HCT116 (cell line): ENCODE data around the gene TGM1. TPM values are rescaled to one million over a fixed set of nuclear protein-coding genes. Genes with fewer than 3 reads are reported as not detected.

Experiments used
- ATAC-seq: fragments of 200-7000 bp; cut with Tn5 transposase; 2 replicates; pipeline ENCODE4 v1.9.1; 2020; ENCODE audit warnings: mild to moderate bottlenecking, moderate library complexity
- BruUV-seq: library from RNA; stranded (reverse); fragments of 400-500 nt; replicated peaks from 2 replicates; lab custom pipeline; 2021; lab: Mats Ljungman, UMichigan
- CTCF ChIA-PET: fragments of 300-600 bp; sonication (Branson Sonifier 250); formaldehyde crosslinking; loops from one replicate; lab custom pipeline; 2021; ENCODE audit warnings: antibody characterized with exemption; lab: Charles Lee
- POLR2A ChIA-PET: fragments of 300-600, 350-600 bp; sonication (Branson Sonifier 250); formaldehyde crosslinking; loops from one replicate; lab custom pipeline; 2021; ENCODE audit warnings: antibody characterized with exemption; lab: Charles Lee
- RAD21 ChIA-PET, 2 experiments: fragments of 300-600 bp; sonication (Branson Sonifier 250); formaldehyde crosslinking; loops; one replicate each; lab custom pipeline; 2023; ENCODE audit warnings: low total read pairs in 2 of 2; ENCODE audit not compliant: uncharacterized antibody in 2 of 2, unreplicated experiment in 2 of 2, low non-redundant PET in 1 of 2; lab: Charles Lee
- DNase-seq: peaks from one replicate; pipeline ENCODE4 v3.0.0-alpha.2; 2010; ENCODE audit warnings: low read depth, low spot score
- H2AFZ ChIP-seq: fragments of 200-600 bp; shearing (Covaris generic), sonication (generic); 2 replicates; pipeline ENCODE4 v1.6.1; 2017; ENCODE audit warnings: low read depth, mixed run types, mixed read lengths, antibody characterized with exemption, low read length; ENCODE audit not compliant: poor library complexity, severe bottlenecking
- H3K27ac ChIP-seq: 2 replicates; pipeline ENCODE4 v1.5.1; 2012; ENCODE audit warnings: low read depth, low read length
- H3K27me3 ChIP-seq: fragments of 200-600 bp; sonication (generic); 2 replicates; pipeline ENCODE4 v1.6.1; 2016; ENCODE audit warnings: mixed run types, low read length, mixed read lengths; ENCODE audit not compliant: insufficient read depth
- H3K36me3 ChIP-seq, 2 experiments: fragments of 200-500 bp in 1 of 2; fragments of 200-600 bp in 1 of 2; sonication (Bioruptor generic) in 1 of 2; sonication (generic) in 1 of 2; 2 replicates each; pipeline versions ENCODE4 v1.5.1 to v1.6.1; 2014 to 2016; ENCODE audit warnings: low read length in 2 of 2, inconsistent platforms in 1 of 2, mixed read lengths in 1 of 2, mixed run types in 1 of 2; ENCODE audit not compliant: insufficient read depth in 2 of 2, control insufficient read depth in 1 of 2
- H3K4me1 ChIP-seq, 2 experiments: fragments of 200-600 bp in 1 of 2; sonication (generic) in 1 of 2; 2 replicates each; pipeline versions ENCODE4 v1.5.1 to v1.6.1; 2012 to 2017; ENCODE audit warnings: low read length in 2 of 2, inconsistent platforms in 1 of 2, mild to moderate bottlenecking in 1 of 2, mixed read lengths in 1 of 2, mixed run types in 1 of 2, moderate library complexity in 1 of 2; ENCODE audit not compliant: insufficient read depth in 2 of 2, control insufficient read depth in 1 of 2
- H3K4me2 ChIP-seq: fragments of 200-600 bp; sonication (generic); 2 replicates; pipeline ENCODE4 v1.6.1; 2017; ENCODE audit warnings: mixed run types, low read length, mixed read lengths
- H3K4me3 ChIP-seq, 2 experiments: fragments of 200-600 bp in 1 of 2; sonication (generic) in 1 of 2; replicated peaks in 1 of 2; 2 replicates each; pipeline ENCODE4 v1.5.1; 2011 to 2016; ENCODE audit warnings: low read length in 2 of 2, control low read depth in 1 of 2, low read depth in 1 of 2, mild to moderate bottlenecking in 1 of 2, mixed read lengths in 1 of 2, mixed run types in 1 of 2
- H3K79me2 ChIP-seq: fragments of 200-600 bp; sonication (generic); 2 replicates; pipeline ENCODE4 v1.6.1; 2017; ENCODE audit warnings: mild to moderate bottlenecking, mixed run types, low read length, moderate library complexity, mixed read lengths; ENCODE audit not compliant: insufficient read depth
- H3K9ac ChIP-seq: fragments of 200-600 bp; sonication (generic); 2 replicates; pipeline ENCODE4 v1.6.1; 2016; ENCODE audit warnings: low read length, mixed read lengths
- H3K9me2 ChIP-seq: fragments of 200-600 bp; sonication (generic), shearing (Covaris generic); 2 replicates; pipeline ENCODE4 v1.6.1; 2017; ENCODE audit warnings: mixed run types, mild to moderate bottlenecking, moderate library complexity; ENCODE audit not compliant: insufficient read depth
- H3K9me3 ChIP-seq, 2 experiments: fragments of 200-500 bp in 1 of 2; fragments of 200-600 bp in 1 of 2; sonication (Bioruptor generic) in 1 of 2; sonication (generic) in 1 of 2; 2 replicates each; pipeline ENCODE4 v1.6.1; 2014 to 2017; ENCODE audit warnings: low read length in 2 of 2, mixed read lengths in 2 of 2, inconsistent platforms in 1 of 2, low read depth in 1 of 2, mild to moderate bottlenecking in 1 of 2, mixed run types in 1 of 2, moderate library complexity in 1 of 2; ENCODE audit not compliant: control insufficient read depth in 1 of 2, insufficient read depth in 1 of 2
- H4K20me1 ChIP-seq: fragments of 200-600 bp; sonication (generic), shearing (Covaris generic); 2 replicates; pipeline ENCODE4 v1.6.1; 2017; ENCODE audit warnings: mixed run types, mild to moderate bottlenecking, moderate library complexity; ENCODE audit not compliant: insufficient read depth
- CBX3 ChIP-seq: IDR thresholded peaks from 2 replicates; pipeline ENCODE4 v1.6.1; 2012; ENCODE audit warnings: low read depth
- CTCF ChIP-seq, 3 experiments: fragments of 200-600 bp in 1 of 3; sonication (generic) in 1 of 3; IDR thresholded peaks in 2 of 3; conservative IDR thresholded peaks in 1 of 3; 2 replicates each; pipeline ENCODE4 v1.5.1; 2012 to 2017; ENCODE audit warnings: low read depth in 2 of 3, low read length in 2 of 3, antibody characterized with exemption in 1 of 3, borderline replicate concordance in 1 of 3, control low read depth in 1 of 3, mild to moderate bottlenecking in 1 of 3, mixed read lengths in 1 of 3, mixed run types in 1 of 3, moderate library complexity in 1 of 3; ENCODE audit not compliant: insufficient read depth in 1 of 3
- ELF1 ChIP-seq: IDR thresholded peaks from 2 replicates; pipeline ENCODE4 v1.6.1; 2012; ENCODE audit warnings: low read depth, borderline replicate concordance
- POLR2A ChIP-seq: IDR thresholded peaks from 2 replicates; pipeline ENCODE4 v1.7.0; 2011; ENCODE audit warnings: borderline replicate concordance; ENCODE audit not compliant: insufficient read depth, insufficient read length; ENCODE audit errors: extremely low read depth
- SP1 ChIP-seq: IDR thresholded peaks from 2 replicates; pipeline ENCODE4 v1.6.1; 2012; ENCODE audit warnings: low read depth
- intact Hi-C: fragments of 100-400 bp; cut with micrococcal nuclease; formaldehyde crosslinking; loops from 2 replicates; pipeline ENCODE4 v1.10.0; 2022
- total RNA-seq: library from RNA; stranded (reverse); gene quantifications from one replicate; pipeline ENCODE4 v1.2.1, GENCODE V29; 2021; ENCODE audit not compliant: unreplicated experiment

Gene TGM1
- total RNA-seq, 1 experiment from 2014 or later: 5.6 TPM

GRCh38 chr14:24252289-24253124 is 10.5 kb downstream of the TGM1 start:
- ATAC-seq (no peak), DNase-seq (no peak)
- Histone ChIP-seq H3K9me3 (no peaks in the 10 kb centered on the region), H3K27ac (no peak overlapping the region), H3K36me3 (no peaks in the 10 kb centered on the region; a peak in 1 of 4 replicates), H4K20me1 (no peaks in the 10 kb centered on the region), H3K4me1 (peaks cover 0 to 5% of the 10 kb centered on the region in 2 experiments; a peak in 1 of 4 replicates), H3K4me3 (no peak overlapping the region), H3K4me2 (no peak overlapping the region), H3K27me3 (no peaks in the 10 kb centered on the region), H3K79me2 (no peaks in the 10 kb centered on the region), H3K9me2 (no peaks in the 10 kb centered on the region), H2AFZ (no peak overlapping the region), H3K9ac (no peak overlapping the region)
- ChIA-PET RAD21 (no interaction called here), CTCF (interaction anchor here (1.7 kb wide), 1 partner anchor 10 kb away, joined by 9 read pairs; the partner anchor contains the start of gene TINF2), POLR2A (interaction anchor here (1.0 kb wide), 1 partner anchor 19 kb away, joined by 3 read pairs; the partner anchor contains the start of gene RABGGTA)
- no peak for TF ChIP-seq CBX3
- no peak for TF ChIP-seq ELF1
- TF ChIP-seq SP1: no peak
- intact Hi-C loops: no loop called here
- BruUV-seq: no TSS peak

- no peak for DNase-seq
Observed at GRCh38 chr14:24251880-24252288, 11.1 kb downstream of the TGM1 start.

More at GRCh38 chr14:24251880-24252288, 11.1 kb downstream of the TGM1 start:
- TF ChIP-seq CTCF (IDR thresholded peaks at IDR 0.05 in 2 of 3, conservative IDR thresholded peaks at IDR 0.05 in 1 of 3; ENCODE audit: borderline replicate concordance in 1 of 3, insufficient read depth in 1 of 3, low read depth in 2 of 3, low read length in 2 of 3) (peak in 1 of 3 experiments; percentile 27; a peak in 1 of 6 replicates), POLR2A (no peak)
- Histone ChIP-seq H3K36me3 (no peaks in the 10 kb centered on the region; a peak in 1 of 4 replicates), H3K27ac (no peak overlapping the region), H3K9me3 (no peaks in the 10 kb centered on the region), H3K9me2 (no peaks in the 10 kb centered on the region), H3K27me3 (no peaks in the 10 kb centered on the region), H3K4me1 (peaks cover 0 to 5% of the 10 kb centered on the region in 2 experiments; a peak in 1 of 4 replicates), H4K20me1 (no peaks in the 10 kb centered on the region), H3K4me3 (no peak overlapping the region), H2AFZ (no peak overlapping the region), H3K79me2 (no peaks in the 10 kb centered on the region), H3K9ac (no peak overlapping the region), H3K4me2 (no peak overlapping the region)
- ChIA-PET POLR2A (interaction anchor here (1.0 to 1.7 kb wide), 2 partner anchors 10 to 20 kb away, joined by 3 to 7 read pairs; partner anchors contain the start of genes RABGGTA and TINF2), RAD21 (no interaction called here), CTCF (interaction anchor here (1.7 kb wide), 1 partner anchor 9 kb away, joined by 9 read pairs; the partner anchor contains the start of gene TINF2)
- ATAC-seq: peak; percentile 58; the same call in 1 of the 2 replicates
- BruUV-seq: no TSS peak
- intact Hi-C loops: no loop called here
